ENCODE results near the gene GPR82.
A peak's percentile ranks its signal among the peaks of the same experiment; 100 is the strongest.

GPR82 gene

GRCh38 chrX:41733939-41734338 is 10.0 kb downstream of the GPR82 start:
- DNase-seq: no peak
- no peak for TF ChIP-seq CTCF (IDR thresholded peaks at IDR 0.05; ENCODE audit: low read depth, low read length)
- no peak overlapping the region for H3K4me3 ChIP-seq (ENCODE audit: low read depth, low read length)
- H3K9me3 ChIP-seq (ENCODE audit: severe bottlenecking): no peaks in the 10 kb centered on the region
- H3K36me3 ChIP-seq: no peaks in the 10 kb centered on the region
- peaks cover 7% of the 10 kb centered on the region for H3K27me3 ChIP-seq (ENCODE audit: insufficient read depth, low read depth, severe bottlenecking)
- H3K27ac ChIP-seq: no peak overlapping the region

- Histone ChIP-seq H3K36me3 (no peaks in the 10 kb centered on the region), H3K9me3 (ENCODE audit: severe bottlenecking) (no peaks in the 10 kb centered on the region), H3K27ac (no peak overlapping the region), H3K4me3 (ENCODE audit: low read depth, low read length) (no peak overlapping the region), H3K27me3 (ENCODE audit: insufficient read depth, low read depth, severe bottlenecking) (peaks cover 7% of the 10 kb centered on the region)
- TF ChIP-seq CTCF (IDR thresholded peaks at IDR 0.05; ENCODE audit: low read depth, low read length): peak; percentile 50
- DNase-seq: no peak
Measured at GRCh38 chrX:41734530-41734929, 10.5 kb downstream of the GPR82 start.

- TF ChIP-seq CTCF (IDR thresholded peaks at IDR 0.05; ENCODE audit: low read depth, low read length): no peak
- no peaks in the 10 kb centered on the region for H3K9me3 ChIP-seq (ENCODE audit: severe bottlenecking)
- no peak for DNase-seq
- no peak overlapping the region for H3K4me3 ChIP-seq (ENCODE audit: low read depth, low read length)
- no peak overlapping the region for H3K27ac ChIP-seq
- peaks cover 7% of the 10 kb centered on the region for H3K27me3 ChIP-seq (ENCODE audit: insufficient read depth, low read depth, severe bottlenecking)
- H3K36me3 ChIP-seq: no peaks in the 10 kb centered on the region
Measured at GRCh38 chrX:41737065-41737464, 13.1 kb downstream of the GPR82 start.

- Histone ChIP-seq H3K36me3 (no peaks in the 10 kb centered on the region), H3K9me3 (ENCODE audit: severe bottlenecking) (no peaks in the 10 kb centered on the region), H3K4me3 (ENCODE audit: low read depth, low read length) (no peak overlapping the region), H3K27me3 (ENCODE audit: insufficient read depth, low read depth, severe bottlenecking) (peaks cover 7% of the 10 kb centered on the region), H3K27ac (no peak overlapping the region)
- DNase-seq: no peak
- TF ChIP-seq CTCF (IDR thresholded peaks at IDR 0.05; ENCODE audit: low read depth, low read length): no peak
Measured at GRCh38 chrX:41739871-41740270, 15.9 kb downstream of the GPR82 start.

- H3K4me3 ChIP-seq (ENCODE audit: low read depth, low read length): no peak overlapping the region
- no peak for DNase-seq
- no peak overlapping the region for H3K27ac ChIP-seq
- H3K27me3 ChIP-seq (ENCODE audit: insufficient read depth, low read depth, severe bottlenecking): peaks cover 7% of the 10 kb centered on the region
- no peaks in the 10 kb centered on the region for H3K36me3 ChIP-seq
- H3K9me3 ChIP-seq (ENCODE audit: severe bottlenecking): no peaks in the 10 kb centered on the region
- TF ChIP-seq CTCF (IDR thresholded peaks at IDR 0.05; ENCODE audit: low read depth, low read length): no peak
Measured at GRCh38 chrX:41750716-41751115, 26.7 kb downstream of the GPR82 start.

- DNase-seq: no peak
- no peak for TF ChIP-seq CTCF (IDR thresholded peaks at IDR 0.05; ENCODE audit: low read depth, low read length)
- H3K27me3 ChIP-seq (ENCODE audit: insufficient read depth, low read depth, severe bottlenecking): no peaks in the 10 kb centered on the region
Measured at GRCh38 chrX:41758401-41758800, 34.4 kb downstream of the GPR82 start.

More at GRCh38 chrX:41758401-41758800, 34.4 kb downstream of the GPR82 start:
- no peaks in the 10 kb centered on the region for H3K36me3 ChIP-seq
- no peak overlapping the region for H3K27ac ChIP-seq
- no peaks in the 10 kb centered on the region for H3K9me3 ChIP-seq (ENCODE audit: severe bottlenecking)
- no peak overlapping the region for H3K4me3 ChIP-seq (ENCODE audit: low read depth, low read length)
